ENCODE data around the gene SSR3.
"Not testable (repeated sequence)": the region's sequence is repeated elsewhere in the genome, so short reads cannot be mapped to it uniquely, and the experiment has no call there.

The SSR3 gene

DNA sequence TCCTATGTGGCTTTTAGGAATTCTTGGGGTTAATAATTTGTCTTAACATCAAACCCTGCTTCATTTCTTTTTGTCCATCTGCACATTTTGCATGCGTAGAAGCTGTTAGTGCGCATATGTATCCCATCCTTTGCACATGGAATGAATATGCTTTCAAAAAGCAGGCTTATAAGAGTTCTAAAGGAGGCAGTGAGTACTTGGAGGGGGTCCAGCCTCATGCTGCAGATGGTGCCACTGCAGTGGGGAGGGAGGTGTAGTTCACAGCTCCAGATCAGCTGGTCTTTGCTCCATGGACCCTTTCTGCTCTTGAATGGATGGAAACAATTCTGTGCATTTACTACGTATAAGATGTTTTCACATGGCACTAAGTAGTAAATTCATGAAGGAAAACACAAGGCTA lies 20.7 kb upstream of the SSR3 start:
- DNase-seq: no peak

DNA sequence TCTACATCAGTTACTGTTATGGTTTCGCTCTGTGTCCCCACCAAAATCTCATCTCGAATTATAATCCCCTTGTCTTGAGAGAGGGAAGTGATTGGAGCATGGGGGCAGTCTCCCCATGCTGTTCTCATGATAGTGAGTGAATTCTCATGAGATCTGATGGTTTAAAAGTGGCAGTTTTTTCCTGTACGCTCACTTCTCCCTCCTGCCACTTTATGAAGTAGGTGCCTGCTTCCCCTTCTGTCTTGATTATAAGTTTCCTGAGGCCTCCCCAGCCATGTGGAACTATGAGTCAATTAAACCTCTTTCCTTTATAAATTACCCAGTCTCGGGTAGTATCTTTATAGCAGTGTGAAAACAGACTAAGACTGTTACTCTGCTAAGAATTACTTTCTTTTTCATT lies 15.0 kb upstream of the SSR3 start:
- not testable (repeated sequence) for DNase-seq

DNA sequence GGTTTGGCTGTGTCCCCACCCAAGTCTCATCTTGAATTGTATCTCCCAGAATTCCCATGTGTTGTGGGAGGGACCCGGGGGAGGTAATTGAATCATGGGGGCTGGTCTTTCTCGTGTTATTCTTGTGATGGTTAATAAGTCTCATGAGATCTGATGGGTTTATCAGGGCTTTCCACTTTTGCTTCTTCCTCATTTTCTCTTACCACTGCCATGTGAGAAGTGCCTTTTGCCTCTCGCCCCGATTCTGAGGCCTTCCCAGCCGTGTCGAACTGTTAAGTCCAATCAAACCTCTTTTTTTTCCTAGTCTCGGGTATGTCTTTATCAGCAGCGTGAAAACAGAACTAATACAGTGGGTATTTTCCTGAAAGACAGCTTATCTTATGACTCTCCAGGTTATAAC lies 14.1 kb upstream of the SSR3 start:
- DNase-seq: not testable (repeated sequence)

DNA sequence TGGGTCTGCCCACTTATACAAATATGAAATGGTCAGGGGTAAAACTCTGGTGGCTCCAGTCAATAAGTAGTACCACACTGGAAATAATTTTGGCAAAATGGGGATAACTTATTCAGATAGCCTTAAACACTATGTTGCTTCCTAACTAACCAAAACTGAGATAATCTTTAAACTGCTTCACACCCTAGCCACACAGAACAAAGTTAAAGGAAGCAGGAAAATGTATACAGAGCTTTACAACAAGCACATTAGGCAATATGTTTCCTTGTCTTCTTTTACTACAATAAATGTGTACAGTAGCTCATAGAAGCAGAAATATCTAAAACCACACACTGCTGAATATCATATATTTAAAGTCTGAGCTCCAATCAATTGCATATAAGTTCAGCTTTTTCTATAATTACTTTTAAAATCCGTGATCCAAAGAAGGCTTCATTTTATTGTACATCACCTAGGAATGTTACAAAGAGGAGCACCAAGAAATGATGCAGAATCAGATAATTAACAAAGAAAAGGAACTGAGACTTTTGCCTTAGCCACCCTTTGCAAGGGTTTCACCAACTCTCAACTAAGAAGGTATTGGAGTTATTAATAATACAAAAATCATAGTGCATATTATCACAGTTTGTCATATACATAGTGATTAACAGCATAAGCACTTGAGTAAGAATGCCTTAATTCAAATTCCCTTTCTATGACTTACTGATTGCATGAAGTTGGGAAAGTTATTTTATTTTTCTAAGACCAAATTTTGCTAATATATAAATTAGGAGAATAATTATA lies 9.2 kb upstream of the SSR3 start:
- no peak for DNase-seq

DNA sequence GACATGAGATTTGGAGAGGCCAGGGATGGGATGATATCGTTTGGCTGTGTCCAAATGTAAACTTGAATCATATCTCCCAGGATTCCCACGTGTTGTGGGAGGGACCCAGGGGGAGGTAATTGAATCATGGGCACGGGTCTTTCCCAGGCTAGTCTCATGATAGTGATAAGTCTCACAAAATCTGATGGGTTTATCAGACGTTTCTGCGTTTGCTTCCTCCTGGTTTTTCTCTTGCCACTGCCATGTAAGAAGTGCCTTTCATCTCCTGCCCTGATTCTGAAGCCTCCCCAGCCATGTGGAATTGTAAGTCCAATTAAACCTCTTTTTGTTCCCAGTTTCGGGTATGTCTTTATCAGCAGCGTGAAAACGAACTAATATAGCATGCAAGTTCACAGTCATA lies 7.6 kb upstream of the SSR3 start:
- not testable (repeated sequence) for DNase-seq

DNA sequence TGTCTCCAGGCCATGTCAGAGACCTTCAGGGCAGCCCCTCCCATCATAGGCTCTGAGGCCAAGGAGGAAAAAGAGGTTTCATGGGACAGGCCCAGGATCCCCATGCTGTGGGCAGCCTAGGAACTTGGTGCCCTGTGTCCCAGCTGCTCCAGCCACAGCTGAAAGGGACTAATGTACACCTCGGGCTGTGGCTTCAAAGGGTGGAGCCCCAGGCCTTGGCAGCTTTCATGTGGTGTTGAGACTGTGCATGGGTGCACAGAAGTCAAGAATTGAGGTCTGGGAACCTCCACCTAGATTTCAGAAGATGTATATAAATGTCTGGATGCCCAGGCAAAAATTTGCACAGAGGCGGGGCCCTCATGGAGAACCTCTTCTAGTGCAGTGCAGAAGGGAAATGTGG lies 6.6 kb upstream of the SSR3 start:
- DNase-seq: no peak

DNA sequence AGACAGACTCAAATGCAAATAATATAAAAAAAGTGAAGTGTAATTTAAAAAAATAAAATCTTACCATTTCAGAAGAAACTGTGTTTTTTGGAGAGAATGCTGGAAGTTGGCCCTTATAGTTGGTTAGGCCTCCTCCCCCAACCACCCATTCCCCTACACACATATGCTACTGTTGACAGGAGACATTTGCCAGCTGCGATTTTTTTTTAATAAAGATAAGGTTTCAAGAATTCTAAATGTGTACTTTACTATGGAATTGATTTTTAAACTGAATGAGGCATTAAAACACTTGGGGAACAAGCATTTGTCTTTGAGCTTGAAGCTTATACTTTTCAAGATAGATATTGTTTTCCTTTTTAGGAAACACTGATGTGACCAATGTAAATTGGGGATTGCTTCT lies 4.4 kb upstream of the SSR3 start:
- DNase-seq: no peak

DNA sequence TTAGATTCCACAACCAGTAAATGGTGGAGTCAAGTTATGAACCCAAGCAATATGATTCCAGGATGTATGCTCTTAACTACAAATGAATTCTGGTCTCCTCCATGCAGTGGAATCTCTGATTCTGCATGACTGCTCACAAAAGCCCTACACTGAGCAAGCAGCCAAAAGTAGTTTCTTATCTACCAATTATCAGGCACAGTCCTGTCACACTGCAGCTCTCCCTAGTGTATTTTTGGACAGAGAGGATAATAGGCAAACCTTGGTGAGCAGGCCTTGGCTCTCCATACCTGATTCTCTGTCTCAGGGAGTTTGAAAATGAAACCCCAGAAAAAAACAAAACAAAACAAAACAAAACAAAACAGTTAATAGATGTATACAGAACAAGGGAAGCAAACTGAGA lies 3.5 kb upstream of the SSR3 start:
- no peak for DNase-seq

DNA sequence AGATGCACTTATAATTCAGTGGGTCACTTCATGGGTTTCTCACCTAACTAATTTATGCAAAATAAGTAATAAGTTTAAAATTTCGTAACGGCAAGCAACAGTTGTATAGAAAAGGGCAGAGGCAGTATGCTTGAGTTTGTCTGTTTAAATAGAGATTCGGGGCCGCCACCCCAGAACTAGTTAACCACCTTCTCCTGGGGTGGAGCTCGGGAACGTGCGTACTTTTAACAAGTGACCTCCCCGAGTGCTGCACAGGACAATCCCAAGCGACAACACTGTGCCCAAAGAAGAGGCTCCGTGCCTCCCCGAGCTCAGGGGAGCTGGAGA lies 439 bp downstream of the SSR3 start:
- no peak for DNase-seq

DNA sequence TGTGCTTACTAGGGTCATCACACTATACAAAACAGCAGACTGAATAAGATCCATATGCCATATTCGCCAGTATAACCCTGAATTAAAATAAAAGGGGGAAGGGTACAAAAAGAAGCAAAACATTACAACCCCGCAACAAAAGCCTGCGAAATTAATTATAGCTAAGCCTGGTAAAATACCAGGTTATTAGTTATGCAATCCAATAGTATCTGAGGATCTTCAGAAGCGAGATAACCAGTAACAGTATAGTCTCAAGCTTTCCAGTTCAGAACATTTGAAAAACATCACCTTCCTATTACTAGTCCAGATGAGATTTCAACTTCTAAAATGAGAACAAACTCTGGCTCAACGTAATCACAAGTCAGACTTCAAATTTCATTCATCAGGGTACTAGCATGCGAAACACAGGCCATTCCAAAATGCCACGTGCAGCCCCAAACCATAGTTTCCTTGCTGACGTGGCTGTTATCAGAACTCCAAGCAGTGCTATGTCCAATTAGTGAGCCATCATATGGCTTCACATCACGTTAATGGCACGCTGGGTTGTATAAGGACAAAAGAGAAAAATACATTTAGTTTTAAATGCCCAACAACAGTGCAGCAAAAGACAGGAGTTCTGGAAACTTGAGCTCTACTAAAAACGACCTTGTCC lies 1.1 kb downstream of the SSR3 start:
- DNase-seq: peak; percentile 82

DNA sequence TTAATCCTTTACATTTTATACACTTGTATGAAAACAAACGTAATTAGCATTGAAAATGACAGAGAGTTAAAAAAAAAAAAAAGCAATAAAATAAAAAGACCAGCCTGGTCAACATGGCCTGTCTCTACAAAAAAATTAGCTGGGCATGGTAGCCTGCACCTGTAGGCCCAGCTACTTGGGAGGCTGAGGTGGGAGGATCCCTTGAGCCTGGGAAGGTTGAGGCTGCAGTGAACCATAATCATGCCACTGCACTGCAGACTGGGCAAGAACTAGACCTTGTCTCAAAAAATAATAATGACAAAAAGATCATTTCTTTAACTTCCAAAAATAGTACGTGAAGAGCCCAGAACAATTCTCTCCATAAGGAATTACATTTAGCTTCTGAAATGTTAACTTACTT lies 1.9 kb downstream of the SSR3 start:
- no peak for DNase-seq

DNA sequence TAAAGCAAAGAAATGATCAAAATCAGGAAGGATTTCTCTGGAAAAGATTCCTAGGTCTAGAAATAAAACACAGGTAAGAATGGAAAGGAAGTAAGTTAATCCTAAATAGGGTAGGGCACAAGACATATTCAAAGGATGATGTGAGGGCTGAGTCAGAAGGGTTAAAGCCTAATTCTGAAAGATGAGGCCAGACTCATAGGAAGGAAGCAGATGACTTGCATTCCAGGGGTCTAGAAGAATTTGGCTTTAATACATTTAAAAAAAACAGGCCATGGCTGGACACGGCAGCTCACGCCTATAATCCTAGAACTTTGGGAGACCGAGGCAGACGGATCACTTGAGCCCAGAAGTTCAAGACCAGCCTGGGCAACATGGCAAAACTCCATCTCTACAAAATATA lies 3.2 kb downstream of the SSR3 start:
- peak; percentile 84 for DNase-seq

DNA sequence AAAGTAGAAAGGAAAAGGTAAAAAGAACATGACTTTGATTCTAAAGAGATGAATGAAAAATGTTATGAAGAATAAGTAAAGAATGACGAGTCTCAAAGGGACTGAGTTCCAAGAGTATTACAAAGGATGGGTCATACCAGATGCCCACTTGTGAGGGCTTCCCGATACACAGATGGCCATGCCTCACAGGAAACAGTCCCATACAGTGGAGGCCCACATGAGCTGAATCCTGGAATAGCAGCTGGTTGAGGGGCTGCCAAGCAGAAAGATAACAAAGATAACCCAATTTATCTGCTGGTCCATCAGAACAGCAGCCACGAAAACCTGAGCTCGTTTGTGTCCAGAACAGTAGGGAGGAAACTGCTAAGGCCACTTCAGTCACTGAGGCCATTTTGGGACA lies 3.7 kb downstream of the SSR3 start:
- peak; percentile 41 for DNase-seq

DNA sequence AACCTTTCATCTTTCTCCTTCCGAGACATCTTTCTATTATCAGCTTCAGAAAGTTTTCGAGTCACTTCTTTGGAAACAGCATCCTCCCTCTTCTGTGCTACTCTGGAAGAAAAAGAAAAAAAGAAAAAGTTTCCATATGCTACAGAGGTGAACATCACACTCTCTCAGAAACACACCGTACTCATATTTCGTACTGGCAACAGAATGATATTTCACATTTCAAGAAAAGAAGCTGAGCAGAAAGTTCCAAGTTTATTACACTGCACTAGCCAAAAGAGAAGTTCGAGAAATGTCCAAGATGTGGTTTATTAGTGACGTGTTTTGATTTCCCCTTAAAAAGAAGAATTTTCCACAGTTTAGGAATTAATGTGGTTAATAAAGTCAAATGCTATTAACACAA lies 6.0 kb downstream of the SSR3 start:
- no peak for DNase-seq

DNA sequence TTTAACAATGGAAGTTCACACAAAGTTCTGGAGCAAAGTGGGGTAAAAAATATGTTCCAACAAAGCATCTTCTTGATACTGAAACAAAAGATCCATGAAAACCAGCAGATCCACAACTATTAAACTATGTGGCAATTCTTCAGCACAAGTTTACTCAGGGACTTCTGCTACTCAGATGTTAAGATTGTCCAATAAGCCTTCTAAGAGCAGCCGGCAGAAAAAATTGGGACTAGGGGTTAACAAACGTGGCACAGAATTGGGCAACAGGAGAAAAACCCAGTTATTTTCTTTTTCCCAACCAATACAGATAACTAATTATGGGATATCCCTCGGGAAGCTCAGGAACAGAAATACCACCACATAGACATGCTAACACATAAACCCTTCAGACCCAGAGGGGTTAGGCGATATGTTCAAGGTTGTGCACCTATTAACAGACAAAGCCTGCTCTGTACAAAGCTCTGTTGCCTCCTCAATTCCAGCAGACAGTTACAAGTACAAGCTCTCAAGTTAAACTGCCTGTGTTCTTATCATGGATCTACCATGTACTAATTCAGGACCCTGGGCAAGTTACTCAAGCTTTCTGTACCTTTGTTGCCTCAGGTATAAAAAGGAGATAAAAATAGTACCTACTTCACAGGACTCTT lies 6.8 kb downstream of the SSR3 start:
- DNase-seq: no peak

DNA sequence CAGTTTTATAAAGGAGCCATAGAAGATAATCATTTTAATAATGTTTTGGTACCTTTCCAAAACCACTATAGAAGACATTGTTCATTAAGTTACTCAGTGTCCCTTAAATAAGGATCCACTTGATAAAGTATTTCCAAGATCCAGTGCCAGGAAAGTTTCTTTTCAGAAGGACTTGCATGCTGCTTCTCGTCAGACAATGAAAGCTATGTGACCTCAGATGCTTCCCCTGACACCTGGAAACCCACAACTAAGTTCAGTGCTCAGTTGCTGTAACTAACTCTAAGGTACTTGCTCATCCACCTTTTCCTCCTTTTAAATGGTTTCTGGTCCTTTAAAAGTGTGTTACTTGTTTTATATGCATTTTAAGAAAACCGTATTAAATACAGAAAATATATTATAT lies 7.3 kb downstream of the SSR3 start:
- DNase-seq: no peak

DNA sequence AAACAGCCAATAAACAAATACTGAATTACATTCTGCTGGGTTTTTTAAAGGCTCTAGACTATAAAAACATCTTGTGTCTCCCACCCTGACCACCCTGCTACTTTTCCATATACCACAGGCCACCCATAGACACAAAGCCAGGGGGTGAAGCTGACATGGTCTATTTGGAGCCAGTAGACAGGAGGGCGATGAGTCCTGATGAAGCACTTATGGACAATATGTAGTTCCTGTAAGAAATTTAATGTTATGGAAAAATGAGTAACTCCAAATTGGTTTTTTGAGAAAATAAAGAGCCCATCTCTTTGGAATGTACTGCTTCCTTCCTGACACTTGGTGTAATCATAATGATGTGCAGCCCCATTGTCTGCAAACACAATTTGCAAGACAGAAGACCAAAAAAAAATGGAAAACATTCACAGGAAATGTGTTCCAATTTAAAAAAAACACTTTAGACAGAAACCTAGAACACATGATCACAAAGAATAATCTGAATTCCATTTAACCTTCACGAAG lies 11.8 kb downstream of the SSR3 start:
- no peak for DNase-seq

DNA sequence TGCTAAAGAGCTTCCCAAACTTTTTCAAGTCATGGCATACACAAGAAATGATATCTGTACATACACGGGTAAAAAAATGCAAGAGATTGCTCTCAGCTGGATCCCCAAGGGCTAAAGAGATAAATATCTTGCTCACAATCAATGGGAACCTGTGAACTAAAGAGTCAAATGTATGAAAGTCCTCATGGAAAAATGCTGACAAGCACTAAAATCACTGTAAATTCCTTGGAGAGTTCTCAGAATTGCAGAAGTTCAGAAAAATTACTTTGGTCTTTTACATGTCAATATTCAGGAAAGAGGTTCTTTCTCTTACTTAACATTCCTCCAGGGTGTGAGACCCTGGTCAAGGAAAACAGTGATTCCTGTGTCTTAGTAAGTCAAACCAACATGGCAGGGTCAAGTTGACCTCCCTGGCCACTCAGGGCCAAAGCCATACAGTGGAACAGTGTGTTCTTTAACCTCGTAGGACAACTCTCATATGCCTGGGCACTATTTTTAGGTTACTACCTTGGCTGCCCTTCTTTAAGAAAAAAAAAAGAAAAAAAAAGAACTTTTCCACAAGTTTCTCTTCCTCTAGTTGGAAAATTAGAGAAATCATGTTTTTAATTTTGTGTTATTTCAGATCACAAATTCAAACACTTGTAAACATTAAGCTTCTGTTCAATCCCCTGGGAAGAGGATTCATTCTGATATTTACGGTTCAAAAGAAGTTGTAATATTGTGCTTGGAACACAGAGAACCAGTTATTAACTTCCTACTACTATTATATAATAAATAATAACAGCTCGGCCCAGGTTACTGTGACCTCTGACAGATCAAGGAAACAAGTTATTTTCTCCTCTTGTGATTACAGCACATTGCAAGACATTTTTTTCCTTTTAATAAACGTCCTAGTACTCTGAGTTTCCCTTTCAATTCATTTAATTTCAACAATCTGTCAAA lies 12.5 kb downstream of the SSR3 start:
- DNase-seq: no peak

DNA sequence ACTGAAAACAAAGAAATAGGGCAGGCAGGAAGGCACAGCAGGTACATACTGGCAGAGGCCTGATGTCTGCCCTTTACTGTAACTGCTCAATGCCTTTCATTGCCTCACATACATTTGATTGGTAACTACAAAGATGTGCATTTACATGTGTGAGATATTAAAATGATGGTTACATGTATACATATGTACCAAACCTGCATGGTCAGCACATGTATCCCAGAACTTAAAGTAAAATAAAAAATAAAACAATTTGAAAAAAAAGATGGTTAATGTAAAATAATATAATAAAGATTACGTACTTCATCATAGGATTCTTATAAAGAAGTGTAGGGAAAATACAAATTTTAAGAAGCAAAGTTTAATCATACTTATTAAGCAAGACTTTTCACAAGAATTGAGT lies 15.1 kb downstream of the SSR3 start:
- no peak for DNase-seq

DNA sequence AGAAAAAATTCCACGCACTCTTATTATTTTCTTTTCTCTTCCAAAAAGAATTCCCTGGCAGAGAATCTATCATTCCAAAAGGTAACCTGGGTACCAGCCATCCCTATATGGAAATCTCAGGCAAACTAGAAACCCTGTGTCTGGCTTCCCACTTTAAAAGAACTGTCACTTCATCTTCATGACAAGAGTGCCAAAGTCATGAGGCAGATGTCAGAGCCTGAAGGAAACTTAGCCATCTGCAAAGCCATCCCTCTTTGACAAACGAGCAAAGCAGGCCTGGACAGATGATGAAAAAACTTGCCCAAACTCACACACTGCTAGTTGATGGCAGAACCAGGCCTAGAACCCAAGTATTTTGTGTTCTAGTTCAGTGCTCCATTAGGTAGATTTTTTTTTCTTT lies 15.9 kb downstream of the SSR3 start:
- DNase-seq: no peak

DNA sequence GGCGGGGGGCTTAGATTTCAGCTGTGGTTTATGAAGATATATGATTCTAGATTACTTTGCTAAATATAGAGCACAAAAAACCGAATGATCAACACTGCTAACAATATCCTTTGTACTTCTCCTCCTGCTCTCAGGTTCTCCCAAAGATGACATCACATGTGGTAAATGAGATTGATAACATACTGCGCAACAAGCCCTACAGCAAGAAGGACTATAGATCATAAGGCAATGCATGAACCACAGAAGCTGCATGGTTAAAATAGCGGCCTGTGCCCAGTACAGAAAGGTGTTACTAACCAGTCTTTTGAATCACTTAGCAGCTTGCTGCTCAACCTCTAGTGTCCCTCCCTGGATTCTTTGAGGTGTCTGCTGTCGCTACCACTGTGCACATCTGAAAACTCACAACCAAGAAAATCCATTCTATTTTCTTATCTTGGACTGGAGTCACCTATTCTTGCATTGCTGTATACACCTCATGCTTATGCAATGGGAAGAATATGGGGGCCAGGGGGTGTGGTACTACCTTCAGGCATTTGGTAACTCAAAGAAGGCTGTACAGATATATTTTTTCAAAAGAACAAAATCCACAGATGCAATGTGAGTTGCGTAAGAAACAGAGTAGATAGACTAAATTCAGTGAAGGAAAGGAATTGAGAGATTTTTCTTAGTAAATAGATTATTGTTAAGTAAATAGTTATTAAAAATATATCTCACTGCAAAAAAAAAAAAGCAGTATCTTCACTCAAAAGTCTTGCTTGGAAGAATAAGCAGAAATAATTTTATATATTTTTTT lies 18.2 kb downstream of the SSR3 start:
- DNase-seq: no peak

DNA sequence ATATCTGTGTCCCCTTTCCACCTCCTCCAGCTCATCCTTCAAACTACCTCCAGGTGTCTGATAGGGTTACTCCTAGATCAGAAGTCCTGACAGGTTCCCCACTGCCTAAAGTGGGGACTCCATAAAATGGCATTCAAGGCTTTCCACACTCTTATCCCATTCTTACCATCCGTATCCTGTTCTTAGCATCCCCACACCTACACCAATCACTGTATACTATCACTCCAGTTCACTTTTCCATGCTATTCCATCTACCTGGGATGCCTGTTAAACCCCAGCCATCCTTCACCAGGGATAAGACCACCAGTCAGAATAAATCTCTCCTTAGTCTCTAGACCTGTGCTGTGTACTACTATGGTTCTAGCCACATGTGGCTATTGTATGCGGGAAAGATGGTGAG lies 19.1 kb downstream of the SSR3 start:
- no peak for DNase-seq
